GM12892 (cell line): Measurements from ENCODE around the gene NARF.

Source experiments
- POLR2A ChIP-seq: IDR thresholded peaks from 2 replicates; pipeline ENCODE4 v1.6.1; 2011; ENCODE audit warnings: low read depth, low read length, control low read depth
- POLR2AphosphoS5 ChIP-seq: IDR thresholded peaks from 2 replicates; pipeline ENCODE4 v1.6.1; 2011; ENCODE audit warnings: low read depth, low read length, control low read depth
- TAF1 ChIP-seq: IDR thresholded peaks from 2 replicates; pipeline ENCODE4 v1.6.1; 2011; ENCODE audit warnings: low read depth, mild to moderate bottlenecking, control low read depth, low read length, borderline replicate concordance

DNA sequence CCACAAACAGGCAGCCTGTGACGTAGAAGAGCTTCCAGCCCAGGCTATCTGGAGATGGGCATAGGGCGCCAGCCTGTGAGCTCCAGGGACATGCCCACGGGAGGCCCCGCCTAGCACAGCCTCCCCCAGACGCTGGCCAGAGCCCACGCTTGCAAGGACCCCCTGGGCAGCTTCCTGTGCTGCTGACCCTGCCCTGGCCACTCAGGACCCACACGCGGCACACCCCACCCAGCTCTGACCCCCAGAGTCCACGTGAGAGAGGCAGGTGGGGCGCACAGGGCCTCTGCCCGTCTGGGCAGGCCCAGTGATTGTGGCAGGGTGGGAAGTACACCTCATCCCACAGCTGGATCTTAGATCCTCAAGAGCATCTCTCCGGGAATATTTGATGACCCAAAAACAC, 11.9 kb upstream of the NARF start:
- TF ChIP-seq POLR2AphosphoS5 (no peak), POLR2A (no peak; the same call in 1 of the 2 replicates), TAF1 (no peak)
